DMS114 treated with DMSO at 0.1 percent for 48 hours (cell line): ENCODE data around the gene CPLX3.

Experiments
- DNase-seq: peaks from one replicate; lab custom pipeline; 2025; ENCODE audit not compliant: unreplicated experiment; lab: John Stamatoyannopoulos, UW

The CPLX3 gene

GRCh38 chr15:74788042-74788682 lies 38.3 kb upstream of the CPLX3 start:
- no peak for DNase-seq

GRCh38 chr15:74788683-74789151 lies 37.7 kb upstream of the CPLX3 start:
- DNase-seq = no peak

- DNase-seq = no peak
These were observed 37.2 kb upstream of the CPLX3 start for GRCh38 chr15:74789171-74789631.

- no peak for DNase-seq
These were observed 36.7 kb upstream of the CPLX3 start for GRCh38 chr15:74789741-74790079.

GRCh38 chr15:74790080-74790916 lies 36.1 kb upstream of the CPLX3 start:
- no peak for DNase-seq

GRCh38 chr15:74791007-74791406 lies 35.4 kb upstream of the CPLX3 start:
- DNase-seq = no peak

- no peak for DNase-seq
These were observed 34.8 kb upstream of the CPLX3 start for GRCh38 chr15:74791667-74792066.

GRCh38 chr15:74792227-74793016 lies 34.0 kb upstream of the CPLX3 start:
- DNase-seq = no peak

GRCh38 chr15:74793135-74794028 lies 33.0 kb upstream of the CPLX3 start:
- no peak for DNase-seq

- DNase-seq = no peak
These were observed 32.0 kb upstream of the CPLX3 start for GRCh38 chr15:74794248-74794969.

GRCh38 chr15:74794970-74795349 lies 31.5 kb upstream of the CPLX3 start:
- DNase-seq = no peak

GRCh38 chr15:74795966-74796625 lies 30.3 kb upstream of the CPLX3 start:
- DNase-seq = no peak

GRCh38 chr15:74798388-74799254 lies 27.8 kb upstream of the CPLX3 start:
- DNase-seq = no peak

- DNase-seq = no peak
These were observed 27.1 kb upstream of the CPLX3 start for GRCh38 chr15:74799255-74799855.

- DNase-seq = no peak
These were observed 26.4 kb upstream of the CPLX3 start for GRCh38 chr15:74799856-74800558.

GRCh38 chr15:74800559-74801094 lies 25.8 kb upstream of the CPLX3 start:
- DNase-seq = no peak

GRCh38 chr15:74801311-74801997 lies 25.0 kb upstream of the CPLX3 start:
- DNase-seq = no peak
